ENCODE measurements around the gene C2CD3. TPM values are rescaled to one million over a fixed set of nuclear protein-coding genes. Genes with fewer than 3 reads are reported as not detected.

C2CD3 gene
- total RNA-seq, 1 donor from 2014 or later: 36.8 TPM

GRCh38 chr11:73974604-73975478, 196.0 kb downstream of the C2CD3 start:
- Mint-ChIP-seq H3K4me3 (peak overlapping the region; percentile 31), H3K9me3 (no peaks in the 10 kb centered on the region), H3K27ac (peak overlapping the region; percentile 81), H3K27me3 (no peaks in the 10 kb centered on the region), H3K4me1 (ENCODE audit: unreplicated experiment) (peaks cover 16% of the 10 kb centered on the region), H3K36me3 (peaks cover 4% of the 10 kb centered on the region)
- no peak for TF ChIP-seq CTCF (conservative IDR thresholded peaks at IDR 0.05)
- no peak for DNase-seq (ENCODE audit: extremely low spot score, unreplicated experiment)

- no peaks in the 10 kb centered on the region for H3K27me3 Mint-ChIP-seq
- no peak for TF ChIP-seq CTCF (conservative IDR thresholded peaks at IDR 0.05)
- H3K27ac Mint-ChIP-seq: peak overlapping the region; percentile 50
- H3K4me3 Mint-ChIP-seq: no peak overlapping the region
- peaks cover 4% of the 10 kb centered on the region for H3K36me3 Mint-ChIP-seq
- peaks cover 9% of the 10 kb centered on the region for H3K4me1 Mint-ChIP-seq (ENCODE audit: unreplicated experiment)
- no peak for DNase-seq (ENCODE audit: extremely low spot score, unreplicated experiment)
- no peaks in the 10 kb centered on the region for H3K9me3 Mint-ChIP-seq
Observed at GRCh38 chr11:73972620-73973449, 198.0 kb downstream of the C2CD3 start.

GRCh38 chr11:73972187-73972586, 198.6 kb downstream of the C2CD3 start:
- H3K9me3 Mint-ChIP-seq: no peaks in the 10 kb centered on the region
- H3K4me1 Mint-ChIP-seq (ENCODE audit: unreplicated experiment): peaks cover 9% of the 10 kb centered on the region
- no peak overlapping the region for H3K4me3 Mint-ChIP-seq
- DNase-seq (ENCODE audit: extremely low spot score, unreplicated experiment): no peak
- peaks cover 4% of the 10 kb centered on the region for H3K36me3 Mint-ChIP-seq
- peak overlapping the region; percentile 50 for H3K27ac Mint-ChIP-seq
- TF ChIP-seq CTCF (conservative IDR thresholded peaks at IDR 0.05): no peak
- no peaks in the 10 kb centered on the region for H3K27me3 Mint-ChIP-seq

GRCh38 chr11:73971175-73971719, 199.6 kb downstream of the C2CD3 start:
- Mint-ChIP-seq H3K27me3 (no peaks in the 10 kb centered on the region), H3K36me3 (peaks cover 4% of the 10 kb centered on the region), H3K4me3 (no peak overlapping the region), H3K27ac (peak overlapping the region; percentile 13), H3K9me3 (no peaks in the 10 kb centered on the region), H3K4me1 (ENCODE audit: unreplicated experiment) (peaks cover 9% of the 10 kb centered on the region)
- DNase-seq (ENCODE audit: extremely low spot score, unreplicated experiment): no peak
- TF ChIP-seq CTCF (conservative IDR thresholded peaks at IDR 0.05): no peak

GRCh38 chr11:73969991-73970800, 200.6 kb downstream of the C2CD3 start:
- Mint-ChIP-seq H3K4me1 (ENCODE audit: unreplicated experiment) (peaks cover 6% of the 10 kb centered on the region), H3K27me3 (no peaks in the 10 kb centered on the region), H3K27ac (peak overlapping the region; percentile 73), H3K4me3 (no peak overlapping the region), H3K9me3 (no peaks in the 10 kb centered on the region), H3K36me3 (peaks cover under 1% of the 10 kb centered on the region)
- no peak for DNase-seq (ENCODE audit: extremely low spot score, unreplicated experiment)
- TF ChIP-seq CTCF (conservative IDR thresholded peaks at IDR 0.05): no peak
